Measurements from ENCODE around the gene ELF2.

Gene ELF2

DNA sequence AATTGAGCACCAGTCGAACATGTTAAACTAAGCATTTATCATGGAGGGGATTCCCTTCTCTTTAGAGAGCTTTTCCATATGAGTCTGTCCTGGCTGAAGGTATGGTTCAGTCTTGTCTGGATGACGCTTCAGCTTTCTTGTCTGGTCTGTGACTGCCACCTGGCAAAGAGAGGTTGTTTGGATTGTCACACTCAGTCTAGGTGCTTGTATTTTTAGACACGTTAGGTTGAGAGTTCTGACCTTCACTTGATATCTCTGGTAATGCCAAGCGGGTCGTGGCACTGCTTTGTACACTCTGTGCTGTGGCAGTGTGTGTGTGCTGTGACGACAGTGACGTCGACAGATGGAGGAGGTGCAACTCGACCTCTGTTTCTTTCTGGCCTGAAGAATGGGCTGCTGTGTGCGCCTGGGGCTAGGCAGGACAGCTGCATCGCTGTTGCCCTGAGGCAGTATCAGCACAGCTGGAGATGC lies 148.8 kb downstream of the ELF2 start:
- peaks cover 9% of the 10 kb centered on the region; the same call in 1 of the 2 replicates for H3K36me3 ChIP-seq (ENCODE audit: control insufficient read depth, low read length)
- H3K4me2 ChIP-seq (ENCODE audit: low read length), result no peak overlapping the region
- no peak overlapping the region for H3K4me3 ChIP-seq (ENCODE audit: low read length)
- H4K20me1 ChIP-seq (ENCODE audit: control insufficient read depth, insufficient read depth, low read depth, low read length), result peaks cover 20% of the 10 kb centered on the region; the same call in 1 of the 2 replicates
- no peak overlapping the region for H3K27ac ChIP-seq (ENCODE audit: low read depth, low read length)
- no peaks in the 10 kb centered on the region for H3K27me3 ChIP-seq (ENCODE audit: control insufficient read depth, low read length)
- peaks cover 16% of the 10 kb centered on the region for H3F3A ChIP-seq (ENCODE audit: control insufficient read depth, insufficient read depth)
- no peaks in the 10 kb centered on the region for H3K9me2 ChIP-seq (replicated peaks; ENCODE audit: control insufficient read depth, low read length)
- TF ChIP-seq EZH2phosphoT487 (IDR thresholded peaks at IDR 0.05; ENCODE audit: borderline replicate concordance, low read length), result no peak
- TF ChIP-seq, protein P1, sequence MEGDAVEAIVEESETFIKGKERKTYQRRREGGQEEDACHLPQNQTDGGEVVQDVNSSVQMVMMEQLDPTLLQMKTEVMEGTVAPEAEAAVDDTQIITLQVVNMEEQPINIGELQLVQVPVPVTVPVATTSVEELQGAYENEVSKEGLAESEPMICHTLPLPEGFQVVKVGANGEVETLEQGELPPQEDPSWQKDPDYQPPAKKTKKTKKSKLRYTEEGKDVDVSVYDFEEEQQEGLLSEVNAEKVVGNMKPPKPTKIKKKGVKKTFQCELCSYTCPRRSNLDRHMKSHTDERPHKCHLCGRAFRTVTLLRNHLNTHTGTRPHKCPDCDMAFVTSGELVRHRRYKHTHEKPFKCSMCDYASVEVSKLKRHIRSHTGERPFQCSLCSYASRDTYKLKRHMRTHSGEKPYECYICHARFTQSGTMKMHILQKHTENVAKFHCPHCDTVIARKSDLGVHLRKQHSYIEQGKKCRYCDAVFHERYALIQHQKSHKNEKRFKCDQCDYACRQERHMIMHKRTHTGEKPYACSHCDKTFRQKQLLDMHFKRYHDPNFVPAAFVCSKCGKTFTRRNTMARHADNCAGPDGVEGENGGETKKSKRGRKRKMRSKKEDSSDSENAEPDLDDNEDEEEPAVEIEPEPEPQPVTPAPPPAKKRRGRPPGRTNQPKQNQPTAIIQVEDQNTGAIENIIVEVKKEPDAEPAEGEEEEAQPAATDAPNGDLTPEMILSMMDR (IDR thresholded peaks at IDR 0.05; ENCODE audit: low read depth, low read length, poor library complexity, severe bottlenecking), result no peak
- no peaks in the 10 kb centered on the region for H3K9me3 ChIP-seq (ENCODE audit: control insufficient read depth, insufficient read depth, low read length)
- H3K4me1 ChIP-seq (ENCODE audit: control insufficient read depth, low read length), result peaks cover 5% of the 10 kb centered on the region
- peaks cover 94% of the 10 kb centered on the region for H3K79me2 ChIP-seq (ENCODE audit: control insufficient read depth, low read length)

DNA sequence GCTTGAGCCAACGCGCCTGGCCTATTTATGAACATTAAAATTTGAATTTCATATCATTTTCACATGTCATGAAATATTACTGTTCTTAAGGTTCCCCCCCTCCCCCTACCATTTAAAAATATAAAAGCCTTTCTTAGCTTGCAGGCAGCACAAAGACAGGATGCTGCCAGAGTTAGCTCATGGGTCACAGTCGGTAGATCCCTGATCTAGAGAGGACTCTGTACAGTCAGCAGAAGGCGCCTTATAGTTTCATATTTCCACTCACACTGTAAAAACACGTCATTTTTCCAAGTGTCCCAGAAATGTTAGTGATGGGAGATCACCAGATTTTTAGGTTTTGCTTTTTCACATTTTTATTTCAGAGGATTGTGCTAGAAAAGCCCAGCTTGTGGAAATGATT lies 149.2 kb downstream of the ELF2 start:
- no peaks in the 10 kb centered on the region for H3K9me3 ChIP-seq (ENCODE audit: control insufficient read depth, insufficient read depth, low read length)
- H3K79me2 ChIP-seq (ENCODE audit: control insufficient read depth, low read length), result peaks cover 94% of the 10 kb centered on the region
- peaks cover 3% of the 10 kb centered on the region; the same call in 1 of the 2 replicates for H3K4me1 ChIP-seq (ENCODE audit: control insufficient read depth, low read length)
- no peak overlapping the region for H3K4me3 ChIP-seq (ENCODE audit: low read length)
- no peak overlapping the region for H3K27ac ChIP-seq (ENCODE audit: low read depth, low read length)
- no peaks in the 10 kb centered on the region for H3K9me2 ChIP-seq (replicated peaks; ENCODE audit: control insufficient read depth, low read length)
- peaks cover 16% of the 10 kb centered on the region for H3F3A ChIP-seq (ENCODE audit: control insufficient read depth, insufficient read depth)
- TF ChIP-seq, protein P1 (IDR thresholded peaks at IDR 0.05; ENCODE audit: low read depth, low read length, poor library complexity, severe bottlenecking), result no peak
- TF ChIP-seq EZH2phosphoT487 (IDR thresholded peaks at IDR 0.05; ENCODE audit: borderline replicate concordance, low read length), result no peak
- peaks cover 19% of the 10 kb centered on the region; the same call in 1 of the 2 replicates for H4K20me1 ChIP-seq (ENCODE audit: control insufficient read depth, insufficient read depth, low read depth, low read length)
- H3K36me3 ChIP-seq (ENCODE audit: control insufficient read depth, low read length), result peaks cover 9% of the 10 kb centered on the region; the same call in 1 of the 2 replicates
- H3K4me2 ChIP-seq (ENCODE audit: low read length), result no peak overlapping the region
- no peaks in the 10 kb centered on the region for H3K27me3 ChIP-seq (ENCODE audit: control insufficient read depth, low read length)

DNA sequence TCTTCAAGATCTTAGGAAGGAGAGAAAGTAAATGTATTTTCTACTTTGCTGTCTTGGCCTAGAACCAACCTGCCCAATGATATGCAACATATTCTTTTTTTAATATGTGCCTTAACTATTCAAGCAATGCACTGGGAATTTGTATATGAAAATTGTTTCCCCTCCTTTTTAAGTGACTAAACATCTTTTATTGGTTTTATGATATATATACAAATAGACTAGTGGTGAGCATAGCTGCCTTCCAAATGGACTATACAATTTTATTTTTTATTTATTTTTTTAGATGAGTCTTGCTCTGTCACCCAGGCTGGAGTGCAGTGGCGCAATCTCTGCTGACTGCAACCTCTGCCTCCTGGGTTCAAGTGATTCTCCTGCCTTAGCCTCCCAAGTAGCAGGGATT lies 151.2 kb downstream of the ELF2 start:
- peaks cover 6% of the 10 kb centered on the region; the same call in 1 of the 2 replicates for H4K20me1 ChIP-seq (ENCODE audit: control insufficient read depth, insufficient read depth, low read depth, low read length)

More for the DNA sequence above, 151.2 kb downstream of the ELF2 start:
- no peak overlapping the region for H3K4me3 ChIP-seq (ENCODE audit: low read length)
- H3K9me2 ChIP-seq (replicated peaks; ENCODE audit: control insufficient read depth, low read length), result no peaks in the 10 kb centered on the region
- H3K27me3 ChIP-seq (ENCODE audit: control insufficient read depth, low read length), result no peaks in the 10 kb centered on the region
- no peaks in the 10 kb centered on the region for H3K9me3 ChIP-seq (ENCODE audit: control insufficient read depth, insufficient read depth, low read length)
- peaks cover 9% of the 10 kb centered on the region; the same call in 1 of the 2 replicates for H3K36me3 ChIP-seq (ENCODE audit: control insufficient read depth, low read length)
- peaks cover 94% of the 10 kb centered on the region for H3K79me2 ChIP-seq (ENCODE audit: control insufficient read depth, low read length)
- H3K27ac ChIP-seq (ENCODE audit: low read depth, low read length), result no peak overlapping the region
- no peak overlapping the region for H3K4me2 ChIP-seq (ENCODE audit: low read length)
- TF ChIP-seq, protein P1 (IDR thresholded peaks at IDR 0.05; ENCODE audit: low read depth, low read length, poor library complexity, severe bottlenecking), result no peak
- no peak for TF ChIP-seq EZH2phosphoT487 (IDR thresholded peaks at IDR 0.05; ENCODE audit: borderline replicate concordance, low read length)
- H3F3A ChIP-seq (ENCODE audit: control insufficient read depth, insufficient read depth), result peaks cover 16% of the 10 kb centered on the region
- peaks cover 10% of the 10 kb centered on the region for H3K4me1 ChIP-seq (ENCODE audit: control insufficient read depth, low read length)
